ENCODE data around the gene RTP3.

Gene RTP3

GRCh38 chr3:46497556-46498265 is at the start of gene RTP3:
Gene RTP3 (plus strand): TSS chr3:46497976. CDS start chr3:46498063, 87 bp downstream.
- no peak for DNase-seq

- no peak for DNase-seq
Measured at GRCh38 chr3:46448721-46449120, 49.1 kb upstream of the RTP3 start.

GRCh38 chr3:46449755-46450552 is 47.8 kb upstream of the RTP3 start:
- DNase-seq = no peak

GRCh38 chr3:46453526-46454208 is 44.1 kb upstream of the RTP3 start:
- peak in 1 of 2 donors; percentile 9 for DNase-seq

- no peak for DNase-seq
Measured at GRCh38 chr3:46454209-46454595, 43.6 kb upstream of the RTP3 start.

GRCh38 chr3:46454606-46455005 is 43.2 kb upstream of the RTP3 start:
- DNase-seq = no peak

GRCh38 chr3:46455231-46456115 is 42.3 kb upstream of the RTP3 start:
- no peak for DNase-seq

GRCh38 chr3:46456118-46456517 is 41.7 kb upstream of the RTP3 start:
- no peak for DNase-seq

- DNase-seq = no peak
Measured at GRCh38 chr3:46460051-46460450, 37.7 kb upstream of the RTP3 start.

- DNase-seq = no peak
Measured at GRCh38 chr3:46462111-46462510, 35.7 kb upstream of the RTP3 start.

GRCh38 chr3:46462511-46462910 is 35.3 kb upstream of the RTP3 start:
- no peak for DNase-seq

GRCh38 chr3:46463120-46463867 is 34.5 kb upstream of the RTP3 start:
- DNase-seq = no peak

GRCh38 chr3:46463868-46464241 is 33.9 kb upstream of the RTP3 start:
- DNase-seq = no peak

- DNase-seq = no peak
Measured at GRCh38 chr3:46464326-46465195, 33.2 kb upstream of the RTP3 start, which contains the start of gene LTF. Gene LTF (minus strand): TSS chr3:46464905. CDS start chr3:46464867, 38 bp downstream.

- no peak for DNase-seq
Measured at GRCh38 chr3:46465196-46465520, 32.6 kb upstream of the RTP3 start.

- no peak for DNase-seq
Measured at GRCh38 chr3:46466273-46466672, 31.5 kb upstream of the RTP3 start.

GRCh38 chr3:46466871-46467403 is 30.8 kb upstream of the RTP3 start:
- no peak for DNase-seq

GRCh38 chr3:46467562-46467961 is 30.2 kb upstream of the RTP3 start:
- DNase-seq = no peak

- DNase-seq = no peak
Measured at GRCh38 chr3:46468753-46469600, 28.8 kb upstream of the RTP3 start.

Data from stimulated activated CD4-positive, alpha-beta T cell treated with anti-CD3 and anti-CD28 coated beads, Interleukin-2, amount 100 ng/mL, for 24 hours (primary cell).